OCI-LY7 (cell line): Measurements from ENCODE around the gene TAL1. TPM values are rescaled to one million over a fixed set of nuclear protein-coding genes. Genes with fewer than 3 reads are reported as not detected.

ENCODE experiments used
- BruUV-seq: library from RNA; stranded (reverse); fragments of 400-500 nt; replicated peaks from 2 replicates; lab custom pipeline; 2021; lab: Mats Ljungman, UMichigan
- CTCF ChIA-PET: fragments of 300-600 bp; sonication (Branson Sonifier 250); formaldehyde crosslinking; loops from one replicate; lab custom pipeline; 2022; ENCODE audit warnings: antibody characterized with exemption; ENCODE audit not compliant: unreplicated experiment; lab: Charles Lee
- POLR2A ChIA-PET: fragments of 300-600 bp; sonication (Branson Sonifier 250); formaldehyde crosslinking; loops from one replicate; lab custom pipeline; 2022; ENCODE audit warnings: antibody characterized with exemption; lab: Charles Lee
- DNase-seq: peaks from one replicate; pipeline ENCODE4 v3.0.0-alpha.2; 2015; ENCODE audit warnings: low spot score
- H2AFZ ChIP-seq: fragments of 200-600 bp; sonication (generic), shearing (Covaris generic); 2 replicates; pipeline ENCODE4 v1.6.1; 2014; ENCODE audit warnings: mild to moderate bottlenecking, antibody characterized with exemption, low read length, moderate library complexity
- H3K27ac ChIP-seq: fragments of 200-600 bp; sonication (generic); 2 replicates; pipeline ENCODE4 v1.5.1; 2014; ENCODE audit warnings: mixed run types, low read depth, mild to moderate bottlenecking, moderate library complexity, low read length, inconsistent platforms; ENCODE audit not compliant: poor library complexity, severe bottlenecking
- H3K36me3 ChIP-seq: fragments of 200-600 bp; sonication (generic); 2 replicates; pipeline ENCODE4 v1.6.1; 2014; ENCODE audit warnings: mild to moderate bottlenecking, antibody characterized with exemption, low read length, moderate library complexity, mixed read lengths; ENCODE audit not compliant: insufficient read depth
- H3K4me1 ChIP-seq: fragments of 200-600 bp; sonication (generic); 2 replicates; pipeline ENCODE4 v1.5.1; 2014; ENCODE audit warnings: mild to moderate bottlenecking, low read length; ENCODE audit not compliant: insufficient read depth, poor library complexity, severe bottlenecking
- H3K4me2 ChIP-seq: fragments of 200-600 bp; sonication (generic); 2 replicates; pipeline ENCODE4 v1.6.1; 2014; ENCODE audit warnings: mild to moderate bottlenecking, low read length
- H3K4me3 ChIP-seq: fragments of 200-600 bp; sonication (generic); 2 replicates; pipeline ENCODE4 v1.5.1; 2014; ENCODE audit warnings: mild to moderate bottlenecking, low read depth, low read length; ENCODE audit not compliant: poor library complexity, severe bottlenecking
- H3K79me2 ChIP-seq: fragments of 200-600 bp; sonication (generic); 2 replicates; pipeline ENCODE4 v1.6.1; 2016; ENCODE audit warnings: low read depth, mild to moderate bottlenecking, low read length, moderate library complexity, mixed read lengths; ENCODE audit not compliant: insufficient read depth
- H3K9me2 ChIP-seq: fragments of 200-600 bp; sonication (generic); 2 replicates; pipeline ENCODE4 v1.6.1; 2016; ENCODE audit warnings: mild to moderate bottlenecking, low read length, mixed read lengths; ENCODE audit not compliant: insufficient read depth
- H3K9me3 ChIP-seq: fragments of 200-600 bp; sonication (generic); 2 replicates; pipeline ENCODE4 v1.6.1; 2014; ENCODE audit warnings: mild to moderate bottlenecking, mixed run types, low read length, mixed read lengths
- H4K20me1 ChIP-seq: fragments of 200-600 bp; sonication (generic); 2 replicates; pipeline ENCODE4 v1.6.1; 2014; ENCODE audit warnings: mild to moderate bottlenecking, antibody characterized with exemption, low read length, moderate library complexity, mixed read lengths; ENCODE audit not compliant: insufficient read depth
- CTCF ChIP-seq: fragments of 200-600 bp; sonication (generic); conservative IDR thresholded peaks from 2 replicates; pipeline ENCODE4 v1.5.1; 2014; ENCODE audit warnings: mild to moderate bottlenecking, antibody characterized with exemption, low read length, moderate library complexity, mixed read lengths
- EZH2phosphoT487 ChIP-seq: fragments of 200-600 bp; sonication (generic); IDR thresholded peaks from 2 replicates; pipeline ENCODE4 v1.6.1; 2018; ENCODE audit warnings: low read depth, borderline replicate concordance, mild to moderate bottlenecking, mixed run types, antibody characterized with exemption, low read length, moderate library complexity, mixed read lengths
- intact Hi-C: fragments of 100-400 bp; cut with micrococcal nuclease; formaldehyde crosslinking; loops from one replicate; pipeline ENCODE4 v1.10.0; 2022; ENCODE audit not compliant: unreplicated experiment
- total RNA-seq, 2 experiments: library from RNA; depleted of rRNA in 1 of 2; stranded (reverse); fragments of >200 nt in 1 of 2; shearing (Covaris generic) in 1 of 2; gene quantifications; 2 replicates each; pipeline ENCODE4 v1.2.3, GENCODE V29; 2014 to 2022

TAL1 gene
- total RNA-seq, 2 experiments from 2014 or later, result not detected

GRCh38 chr1:47174656-47175020 is 57.4 kb downstream of the TAL1 start:
- H3K4me1 ChIP-seq, result no peaks in the 10 kb centered on the region
- no peaks in the 10 kb centered on the region for H3K79me2 ChIP-seq
- ChIA-PET POLR2A (no interaction called here), CTCF (no interaction called here)
- no peaks in the 10 kb centered on the region for H3K9me2 ChIP-seq
- H3K27ac ChIP-seq, result no peak overlapping the region
- no peaks in the 10 kb centered on the region for H3K9me3 ChIP-seq
- no TSS peak for BruUV-seq
- DNase-seq, result no peak
- intact Hi-C loops, result loop anchor here (5.0 kb wide), 1 partner anchor 263 kb away; the partner anchor contains the start of gene FOXD2
- no peaks in the 10 kb centered on the region for H3K36me3 ChIP-seq
- H3K4me3 ChIP-seq, result no peak overlapping the region
- TF ChIP-seq EZH2phosphoT487, result no peak
- TF ChIP-seq CTCF, result no peak
- H3K4me2 ChIP-seq, result no peak overlapping the region
- no peaks in the 10 kb centered on the region for H4K20me1 ChIP-seq
- no peak overlapping the region for H2AFZ ChIP-seq

DNA sequence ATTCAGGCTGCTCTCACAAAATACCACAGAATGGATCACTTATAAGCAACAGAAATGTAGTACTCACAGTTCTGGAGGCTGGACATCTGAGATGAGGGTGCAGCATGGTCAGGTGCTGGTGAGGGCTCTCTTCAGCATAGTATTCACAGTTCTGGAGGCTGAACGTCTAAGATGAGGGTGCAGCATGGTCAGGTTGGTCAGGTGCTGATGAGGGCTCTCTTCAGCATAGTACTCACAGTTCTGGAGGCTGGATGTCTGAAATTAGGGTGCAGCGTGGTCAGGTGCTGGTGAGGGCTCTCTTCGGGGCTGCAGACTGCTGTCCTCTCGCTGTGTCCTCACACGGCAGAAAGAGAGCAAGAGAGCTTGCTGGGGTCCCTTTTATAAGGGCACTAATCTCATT is 59.2 kb downstream of the TAL1 start:
- Histone ChIP-seq H3K9me3 (no peaks in the 10 kb centered on the region), H2AFZ (no peak overlapping the region), H3K4me3 (no peak overlapping the region), H3K36me3 (no peaks in the 10 kb centered on the region), H3K4me1 (no peaks in the 10 kb centered on the region), H3K79me2 (no peaks in the 10 kb centered on the region), H3K9me2 (no peaks in the 10 kb centered on the region), H3K27ac (no peak overlapping the region), H3K4me2 (no peak overlapping the region), H4K20me1 (no peaks in the 10 kb centered on the region)
- ChIA-PET CTCF (no interaction called here), POLR2A (no interaction called here)
- TF ChIP-seq EZH2phosphoT487 (no peak), CTCF (no peak)
- no TSS peak for BruUV-seq
- intact Hi-C loops, result no loop called here
- no peak for DNase-seq

Other genes with a start within 250 kb of the TAL1 start
- gene CYP4X1, start 208.6 kb downstream of the TAL1 start, total RNA-seq (2014; rRNA removed; shearing (Covaris generic)), result not detected in 2 replicates
- gene CYP4X1, start 208.6 kb downstream of the TAL1 start, total RNA-seq (2022), result not detected in 2 replicates
- not detected in 2 replicates for gene CYP4Z1, start 165.0 kb downstream of the TAL1 start, total RNA-seq (2014; rRNA removed; shearing (Covaris generic))
- gene CYP4Z1, start 165.0 kb downstream of the TAL1 start, total RNA-seq (2022), result not detected in 2 replicates
- gene CYP4A22, start 94.8 kb downstream of the TAL1 start, total RNA-seq (2014; rRNA removed; shearing (Covaris generic)), result not detected in 2 replicates
- not detected in 2 replicates for gene CYP4A22, start 94.8 kb downstream of the TAL1 start, total RNA-seq (2022)
- not detected in 2 replicates for gene PDZK1IP1, start 42.2 kb downstream of the TAL1 start, total RNA-seq (2014; rRNA removed; shearing (Covaris generic))
- not detected in 2 replicates for gene PDZK1IP1, start 42.2 kb downstream of the TAL1 start, total RNA-seq (2022)
- gene STIL, start 81.9 kb upstream of the TAL1 start, total RNA-seq (2014; rRNA removed; shearing (Covaris generic)), result 39.8 and 46.6 TPM in 2 replicates
- gene STIL, start 81.9 kb upstream of the TAL1 start, total RNA-seq (2022), result 54.0 and 60.0 TPM in 2 replicates
- 54.2 and 59.2 TPM in 2 replicates for gene CMPK1, start 101.6 kb upstream of the TAL1 start, total RNA-seq (2014; rRNA removed; shearing (Covaris generic))
- 85.8 and 87.5 TPM in 2 replicates for gene CMPK1, start 101.6 kb upstream of the TAL1 start, total RNA-seq (2022)
- gene FOXE3, start 184.1 kb upstream of the TAL1 start, total RNA-seq (2014; rRNA removed; shearing (Covaris generic)), result 0.15 TPM in 1 of 2 replicates, not detected in the other
- not detected in 2 replicates for gene FOXE3, start 184.1 kb upstream of the TAL1 start, total RNA-seq (2022)
- gene FOXD2, start 205.8 kb upstream of the TAL1 start, total RNA-seq (2014; rRNA removed; shearing (Covaris generic)), result 0.44 and 0.76 TPM in 2 replicates
- gene FOXD2, start 205.8 kb upstream of the TAL1 start, total RNA-seq (2022), result 0.49 and 0.52 TPM in 2 replicates